ENCODE results near the gene PLCB4.

Gene PLCB4

DNA sequence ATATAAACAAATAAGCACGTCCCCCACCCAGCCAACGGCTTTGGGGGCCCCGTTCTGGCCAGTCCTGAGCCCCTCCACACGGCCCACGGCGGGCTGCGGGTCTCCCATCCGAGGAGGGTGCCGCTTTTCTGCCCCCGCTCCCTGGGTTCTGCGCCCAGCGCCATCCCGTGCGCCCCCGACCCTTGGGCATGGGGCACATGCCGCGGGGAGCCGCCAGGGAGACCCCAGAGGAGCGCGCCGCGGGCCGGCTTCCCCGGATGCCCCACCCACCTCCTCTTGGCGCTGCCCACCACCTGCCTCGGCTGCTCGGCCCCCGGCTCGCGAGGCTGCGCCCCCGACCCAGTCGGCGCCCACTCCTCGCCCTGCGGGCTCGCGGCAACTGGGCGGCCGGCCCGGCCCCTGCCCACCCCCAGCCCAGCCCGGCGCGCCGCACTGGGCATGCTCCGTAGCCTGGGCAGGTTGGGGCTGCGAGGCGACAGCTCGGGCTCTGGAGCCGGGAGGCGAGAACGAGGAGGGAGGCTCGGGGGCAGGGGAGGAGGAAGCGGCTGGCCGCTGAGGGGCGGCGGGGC, 570 bp upstream of the PLCB4 start:
- DNase-seq (ENCODE audit: low spot score): no peak
- in situ Hi-C loops (cut with MboI; ENCODE audit: low sequenced_read_pairs, unreplicated experiment): no loop called here
- TF ChIP-seq, protein P1, sequence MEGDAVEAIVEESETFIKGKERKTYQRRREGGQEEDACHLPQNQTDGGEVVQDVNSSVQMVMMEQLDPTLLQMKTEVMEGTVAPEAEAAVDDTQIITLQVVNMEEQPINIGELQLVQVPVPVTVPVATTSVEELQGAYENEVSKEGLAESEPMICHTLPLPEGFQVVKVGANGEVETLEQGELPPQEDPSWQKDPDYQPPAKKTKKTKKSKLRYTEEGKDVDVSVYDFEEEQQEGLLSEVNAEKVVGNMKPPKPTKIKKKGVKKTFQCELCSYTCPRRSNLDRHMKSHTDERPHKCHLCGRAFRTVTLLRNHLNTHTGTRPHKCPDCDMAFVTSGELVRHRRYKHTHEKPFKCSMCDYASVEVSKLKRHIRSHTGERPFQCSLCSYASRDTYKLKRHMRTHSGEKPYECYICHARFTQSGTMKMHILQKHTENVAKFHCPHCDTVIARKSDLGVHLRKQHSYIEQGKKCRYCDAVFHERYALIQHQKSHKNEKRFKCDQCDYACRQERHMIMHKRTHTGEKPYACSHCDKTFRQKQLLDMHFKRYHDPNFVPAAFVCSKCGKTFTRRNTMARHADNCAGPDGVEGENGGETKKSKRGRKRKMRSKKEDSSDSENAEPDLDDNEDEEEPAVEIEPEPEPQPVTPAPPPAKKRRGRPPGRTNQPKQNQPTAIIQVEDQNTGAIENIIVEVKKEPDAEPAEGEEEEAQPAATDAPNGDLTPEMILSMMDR (IDR thresholded peaks at IDR 0.05; ENCODE audit: borderline replicate concordance, control extremely low read depth, extremely low read depth, insufficient read depth, missing control alignments): no peak

- no peak for DNase-seq (ENCODE audit: low spot score)
- in situ Hi-C loops (cut with MboI; ENCODE audit: low sequenced_read_pairs, unreplicated experiment): no loop called here
- TF ChIP-seq, protein P1 (IDR thresholded peaks at IDR 0.05; ENCODE audit: borderline replicate concordance, control extremely low read depth, extremely low read depth, insufficient read depth, missing control alignments): no peak
Measured at GRCh38 chr20:9070304-9070703, 1.4 kb downstream of the PLCB4 start.

DNA sequence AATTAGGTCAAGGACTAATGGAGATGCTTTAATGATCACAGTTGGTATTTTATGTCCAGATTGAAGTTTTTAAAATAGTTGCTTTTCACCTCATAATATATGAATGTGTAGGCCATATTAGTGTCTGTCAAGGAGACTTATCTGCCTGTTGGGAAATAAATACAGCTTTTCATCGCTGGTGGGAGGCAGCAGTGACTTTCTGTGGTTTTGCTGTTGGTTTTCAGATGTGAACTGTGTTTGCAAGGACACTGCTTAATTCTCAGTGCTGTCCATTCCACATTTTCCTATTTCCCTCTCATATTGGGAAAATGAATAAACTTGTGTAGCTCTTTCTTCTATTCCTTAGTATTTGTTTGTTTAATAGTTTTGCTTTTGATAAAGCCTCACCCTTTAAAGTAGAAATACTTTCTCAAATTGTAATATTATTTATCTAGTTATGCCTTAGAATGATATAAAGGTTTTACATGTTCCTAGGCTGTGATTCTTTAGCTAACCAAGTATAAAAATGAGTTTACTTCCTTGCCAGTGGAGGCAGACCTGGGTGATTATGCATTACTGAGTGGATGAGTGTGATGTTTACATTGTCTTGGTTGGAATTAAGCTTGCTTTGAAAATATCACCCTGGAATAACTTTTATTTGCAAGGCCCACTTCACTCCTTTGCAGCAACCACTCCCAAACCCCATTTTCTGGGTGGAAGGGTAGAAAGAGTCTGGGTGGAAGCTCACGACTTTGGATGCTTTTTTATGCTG, 3.3 kb downstream of the PLCB4 start:
- in situ Hi-C loops (cut with MboI; ENCODE audit: low sequenced_read_pairs, unreplicated experiment): no loop called here
- no peak for DNase-seq (ENCODE audit: low spot score)
- TF ChIP-seq, protein P1 (IDR thresholded peaks at IDR 0.05; ENCODE audit: borderline replicate concordance, control extremely low read depth, extremely low read depth, insufficient read depth, missing control alignments): no peak

GRCh38 chr20:9072861-9073500, 4.1 kb downstream of the PLCB4 start:
- in situ Hi-C loops (cut with MboI; ENCODE audit: low sequenced_read_pairs, unreplicated experiment): no loop called here
- DNase-seq (ENCODE audit: low spot score): no peak
- TF ChIP-seq, protein P1 (IDR thresholded peaks at IDR 0.05; ENCODE audit: borderline replicate concordance, control extremely low read depth, extremely low read depth, insufficient read depth, missing control alignments): no peak

GRCh38 chr20:9075264-9076095, 6.6 kb downstream of the PLCB4 start:
- TF ChIP-seq, protein P1 (IDR thresholded peaks at IDR 0.05; ENCODE audit: borderline replicate concordance, control extremely low read depth, extremely low read depth, insufficient read depth, missing control alignments): no peak
- no peak for DNase-seq (ENCODE audit: low spot score)
- in situ Hi-C loops (cut with MboI; ENCODE audit: low sequenced_read_pairs, unreplicated experiment): no loop called here

DNA sequence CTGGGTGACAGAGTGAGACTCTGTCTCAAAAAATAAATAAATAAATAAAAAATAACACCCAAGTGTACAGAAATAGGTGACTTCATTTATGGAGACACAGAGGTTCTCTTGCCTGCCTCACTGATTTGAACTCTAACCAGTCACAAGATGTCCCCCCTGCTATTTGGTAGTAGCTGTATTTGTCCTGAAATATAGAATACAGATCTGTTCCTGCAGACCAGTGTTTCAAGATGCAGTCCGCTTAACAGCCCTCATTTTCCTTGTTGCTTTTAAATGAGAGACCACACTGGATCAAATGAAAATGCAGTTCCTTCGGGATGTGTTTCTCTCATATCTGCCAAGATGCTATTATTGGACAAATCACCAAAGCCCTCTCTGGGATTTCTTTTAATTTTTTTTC, 7.6 kb downstream of the PLCB4 start:
- TF ChIP-seq, protein P1 (IDR thresholded peaks at IDR 0.05; ENCODE audit: borderline replicate concordance, control extremely low read depth, extremely low read depth, insufficient read depth, missing control alignments): no peak
- DNase-seq (ENCODE audit: low spot score): no peak
- in situ Hi-C loops (cut with MboI; ENCODE audit: low sequenced_read_pairs, unreplicated experiment): no loop called here
